ENCODE results near the gene BNC2. TPM values are rescaled to one million over a fixed set of nuclear protein-coding genes. Genes with fewer than 3 reads are reported as not detected.

BNC2 gene
- total and polyA plus RNA-seq, 2 of the 4 experiments (the other 2 are of a cell fraction), result 15.5 to 45.2 TPM

- H2BK15ac ChIP-seq (ENCODE audit: low read depth, low read length), result no peak overlapping the region
- BruUV-seq (replicated peaks), result no TSS peak
- H4K20me1 ChIP-seq (ENCODE audit: insufficient read depth, low read length), result 0 out of 2 replicates have a peak, but pooled peaks cover 4% of the 10 kb centered on the region
- peaks cover 5% of the 10 kb centered on the region; the same call in 1 of the 2 replicates for H3K36me3 ChIP-seq (ENCODE audit: control insufficient read depth, insufficient read depth, low read length)
- H3K27ac ChIP-seq (ENCODE audit: insufficient read depth, low read length), result no peak overlapping the region
- H3K4ac ChIP-seq (ENCODE audit: low read depth, low read length), result no peak overlapping the region
- H2AFZ ChIP-seq (replicated peaks; ENCODE audit: low read length, poor library complexity), result no peak overlapping the region
- no peak overlapping the region for H2BK20ac ChIP-seq (ENCODE audit: low read depth, low read length)
- H2BK120ac ChIP-seq (ENCODE audit: low read depth, low read length), result no peak overlapping the region
- H2AK5ac ChIP-seq (ENCODE audit: low read depth, low read length), result no peak overlapping the region
- no peak overlapping the region for H4K5ac ChIP-seq (ENCODE audit: low read depth, low read length)
- H3K4me2 ChIP-seq (ENCODE audit: low read depth, low read length), result no peak overlapping the region; the same call in 1 of the 2 replicates
- no peak overlapping the region for H3K4me3 ChIP-seq (ENCODE audit: insufficient read depth, low read depth, low read length)
- ChIA-PET POLR2A (ENCODE audit: unreplicated experiment) (no interaction called here), CTCF (no interaction called here)
- H3K4me1 ChIP-seq (ENCODE audit: control insufficient read depth, insufficient read depth, low read length), result peaks cover 6% of the 10 kb centered on the region
- H3K18ac ChIP-seq (ENCODE audit: low read depth, low read length), result no peak overlapping the region
- no peak overlapping the region for H4K8ac ChIP-seq (ENCODE audit: low read depth in 2 of 2, low read length in 2 of 2)
- TF ChIP-seq CTCF (conservative IDR thresholded peaks at IDR 0.05; ENCODE audit: low read depth, low read length) (no peak), FOS (IDR thresholded peaks at IDR 0.05; ENCODE audit: low read depth, low read length) (no peak), CHD1 (IDR thresholded peaks at IDR 0.05; ENCODE audit: low read depth, low read length) (no peak), SMC3 (IDR thresholded peaks at IDR 0.05; ENCODE audit: low read depth, low read length) (no peak), ELK1 (IDR thresholded peaks at IDR 0.05; ENCODE audit: borderline replicate concordance, low read depth, low read length) (no peak), BHLHE40 (IDR thresholded peaks at IDR 0.05; ENCODE audit: low read depth, low read length) (no peak), USF2 (IDR thresholded peaks at IDR 0.05; ENCODE audit: low read depth, low read length) (no peak), POLR2A (IDR thresholded peaks at IDR 0.05; ENCODE audit: low read depth, low read length) (no peak), MXI1 (IDR thresholded peaks at IDR 0.05; ENCODE audit: borderline replicate concordance, low read depth, low read length) (no peak), RAD21 (IDR thresholded peaks at IDR 0.05; ENCODE audit: low read length) (no peak), RFX5 (IDR thresholded peaks at IDR 0.05; ENCODE audit: low read depth, low read length) (no peak), MAFK (IDR thresholded peaks at IDR 0.05; ENCODE audit: low read depth, low read length) (no peak), RCOR1 (IDR thresholded peaks at IDR 0.05; ENCODE audit: insufficient replicate concordance, low read length) (no peak), NFE2L2 (IDR thresholded peaks at IDR 0.05; ENCODE audit: low read depth, low read length) (no peak), CEBPB (IDR thresholded peaks at IDR 0.05; ENCODE audit: low read depth, low read length) (no peak), MAZ (IDR thresholded peaks at IDR 0.05; ENCODE audit: borderline replicate concordance, low read depth, low read length) (no peak)
- H3K56ac ChIP-seq (ENCODE audit: extremely low read depth, insufficient read depth, low read length), result no peak overlapping the region
- intact Hi-C loops (cut with micrococcal nuclease) (loop anchor here (2.0 kb wide), 1 partner anchor 15 kb away; no protein-coding TSS in a partner anchor), in situ Hi-C loops (cut with MboI; ENCODE audit: low sequenced_read_pairs) (no loop called here), dilution Hi-C loops (cut with HindIII; ENCODE audit: low sequenced_read_pairs, unreplicated experiment) (no loop called here)
- peaks cover 3% of the 10 kb centered on the region for H3K9me1 ChIP-seq (ENCODE audit: insufficient read depth, low read length)
- DNase-seq (peak; percentile 41), ATAC-seq (ENCODE audit: low read depth) (no peak; the same call in 1 of the 2 replicates)
- H3K14ac ChIP-seq (replicated peaks; ENCODE audit: low read depth, low read length), result no peak overlapping the region
- no peak overlapping the region for H4K91ac ChIP-seq (ENCODE audit: insufficient read depth, low read depth, low read length)
- H3K9me3 ChIP-seq (ENCODE audit: control insufficient read depth, insufficient read depth, low read length), result no peaks in the 10 kb centered on the region
- no CpG with 5 or more reads among the region's 3 CpGs for WGBS, 2 experiments (ENCODE audit: extremely low coverage in 2 of 2, insufficient read length in 1 of 2)
- H2BK5ac ChIP-seq (ENCODE audit: low read depth, low read length, poor library complexity, severe bottlenecking), result no peak overlapping the region
- no peak overlapping the region for H3K9ac ChIP-seq (ENCODE audit: low read depth, low read length)
- peaks cover 18 to 34% of the 10 kb centered on the region in 2 experiments for H3K79me1 ChIP-seq (ENCODE audit: low read depth in 1 of 2, low read length in 2 of 2)
- H3K23ac ChIP-seq (ENCODE audit: low read depth, low read length), result no peak overlapping the region
- no peak overlapping the region for H2AK9ac ChIP-seq (replicated peaks; ENCODE audit: low read depth, low read length, poor library complexity)
- no peaks in the 10 kb centered on the region for H3K27me3 ChIP-seq (ENCODE audit: control insufficient read depth, insufficient read depth, low read length)
These were observed 326.8 kb downstream of the BNC2 start for GRCh38 chr9:16543686-16544085.
